ENCODE data around the gene MSMB. TPM values are rescaled to one million over a fixed set of nuclear protein-coding genes. Genes with fewer than 3 reads are reported as not detected.

MSMB gene
- total RNA-seq, 4 donors from 2014 or later: not detected

DNA sequence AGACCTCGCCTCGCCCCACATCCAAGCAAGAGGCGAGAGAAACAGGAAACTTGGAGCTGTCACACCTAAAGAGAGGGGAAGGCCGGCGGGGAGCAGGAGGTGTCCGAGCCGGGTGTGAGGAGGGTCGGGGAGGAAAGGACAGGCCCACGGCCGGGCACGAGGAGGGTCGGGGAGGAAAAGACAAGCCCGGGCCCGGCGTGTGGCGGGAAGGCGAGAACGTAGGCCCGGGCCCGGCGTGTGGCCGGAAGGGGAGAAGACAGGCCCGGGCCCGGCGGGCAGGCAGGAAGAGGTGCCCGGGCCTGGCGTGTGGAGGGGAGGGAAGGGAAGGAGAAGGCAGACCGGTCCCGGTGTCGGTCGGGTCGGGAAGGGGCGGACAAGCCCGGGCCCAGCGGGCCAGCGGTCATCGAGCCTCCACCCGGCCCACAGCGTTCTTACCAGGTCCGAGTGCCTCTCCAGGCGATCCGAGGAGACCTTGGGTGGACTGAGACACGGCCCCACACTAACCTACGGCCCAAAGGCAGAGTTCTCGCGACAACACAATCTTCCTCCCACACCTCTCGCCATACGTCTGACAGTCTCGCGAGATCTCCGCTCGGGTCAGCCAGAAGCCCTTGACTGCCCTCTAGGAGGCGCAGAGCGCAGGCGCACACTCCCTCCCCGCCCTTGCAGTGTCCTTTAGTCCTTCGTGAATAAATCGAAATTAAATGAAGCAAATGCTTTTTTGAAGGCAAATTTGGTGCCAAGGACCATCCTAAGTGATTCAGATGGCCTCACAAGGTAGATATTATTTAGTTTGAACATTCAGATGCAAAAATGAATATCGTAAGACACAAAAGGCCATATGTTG is 15.8 kb downstream of the MSMB start, which contains the start of gene NCOA4:
Gene NCOA4 (minus strand): TSS at position 533 of the 847 bp plus-strand sequence. CDS start 13,943 bp downstream, outside the sequence.
- Histone ChIP-seq H3K27ac (peak within 1 kb of the TSS; percentile 82 to 96 (median 89)), H3K27me3 (no peaks in the 10 kb centered on the region), H3K4me3 (peak within 1 kb of the TSS; percentile 77 to 94 (median 90)), H3K36me3 (no peaks in the 10 kb centered on the region), H3K9me3 (no peaks in the 10 kb centered on the region), H3K4me1 (peaks cover 4 to 49% (median 30%) of the 10 kb centered on the region in 4 donors)
- TF ChIP-seq, protein P1, sequence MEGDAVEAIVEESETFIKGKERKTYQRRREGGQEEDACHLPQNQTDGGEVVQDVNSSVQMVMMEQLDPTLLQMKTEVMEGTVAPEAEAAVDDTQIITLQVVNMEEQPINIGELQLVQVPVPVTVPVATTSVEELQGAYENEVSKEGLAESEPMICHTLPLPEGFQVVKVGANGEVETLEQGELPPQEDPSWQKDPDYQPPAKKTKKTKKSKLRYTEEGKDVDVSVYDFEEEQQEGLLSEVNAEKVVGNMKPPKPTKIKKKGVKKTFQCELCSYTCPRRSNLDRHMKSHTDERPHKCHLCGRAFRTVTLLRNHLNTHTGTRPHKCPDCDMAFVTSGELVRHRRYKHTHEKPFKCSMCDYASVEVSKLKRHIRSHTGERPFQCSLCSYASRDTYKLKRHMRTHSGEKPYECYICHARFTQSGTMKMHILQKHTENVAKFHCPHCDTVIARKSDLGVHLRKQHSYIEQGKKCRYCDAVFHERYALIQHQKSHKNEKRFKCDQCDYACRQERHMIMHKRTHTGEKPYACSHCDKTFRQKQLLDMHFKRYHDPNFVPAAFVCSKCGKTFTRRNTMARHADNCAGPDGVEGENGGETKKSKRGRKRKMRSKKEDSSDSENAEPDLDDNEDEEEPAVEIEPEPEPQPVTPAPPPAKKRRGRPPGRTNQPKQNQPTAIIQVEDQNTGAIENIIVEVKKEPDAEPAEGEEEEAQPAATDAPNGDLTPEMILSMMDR (IDR thresholded peaks at IDR 0.05): peak; percentile 76 to 87 (median 85)
- TF ChIP-seq EP300 (IDR thresholded peaks at IDR 0.05) (peak in 1 of 2 donors; percentile 80), POLR2A (IDR thresholded peaks at IDR 0.05) (peak; percentile 31 to 65)
- peak; percentile 95 to 97 for DNase-seq (ENCODE audit: low spot score in 2 of 2)
- WGBS, 2 donors: 1% methylated on average over 46 to 57 of the region's 59 CpGs

DNA sequence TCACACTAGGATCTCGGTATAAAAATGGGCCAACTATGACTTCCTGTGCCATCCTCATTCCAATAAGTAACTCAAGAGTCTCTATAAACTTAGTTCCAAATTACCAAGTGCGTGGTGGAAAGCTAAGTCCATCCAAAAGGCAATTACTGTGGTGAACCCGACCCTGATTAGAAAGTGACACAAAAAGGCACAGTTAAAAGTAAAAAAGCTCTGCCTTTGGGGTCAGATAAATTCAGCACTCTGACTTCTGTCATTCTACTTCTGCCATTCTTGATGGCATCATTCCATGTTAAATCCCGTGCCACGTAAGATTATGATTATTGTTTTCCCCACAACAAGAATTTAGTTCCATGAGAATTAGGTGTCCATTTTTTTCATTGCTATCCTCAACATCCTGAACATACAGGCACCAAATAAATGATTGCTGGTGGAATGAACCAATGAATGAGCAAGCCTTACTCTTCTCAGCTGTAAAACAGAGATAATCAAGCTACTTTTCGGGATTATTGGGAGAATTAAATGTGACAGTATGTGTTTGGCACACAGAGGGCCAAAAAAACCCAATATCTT is 16.5 kb downstream of the MSMB start:
- H3K27ac ChIP-seq: peak overlapping the region; percentile 82 to 96 (median 89)
- WGBS, 2 donors: 13 to 17% methylated on average over 6 of the region's 6 CpGs

DNA sequence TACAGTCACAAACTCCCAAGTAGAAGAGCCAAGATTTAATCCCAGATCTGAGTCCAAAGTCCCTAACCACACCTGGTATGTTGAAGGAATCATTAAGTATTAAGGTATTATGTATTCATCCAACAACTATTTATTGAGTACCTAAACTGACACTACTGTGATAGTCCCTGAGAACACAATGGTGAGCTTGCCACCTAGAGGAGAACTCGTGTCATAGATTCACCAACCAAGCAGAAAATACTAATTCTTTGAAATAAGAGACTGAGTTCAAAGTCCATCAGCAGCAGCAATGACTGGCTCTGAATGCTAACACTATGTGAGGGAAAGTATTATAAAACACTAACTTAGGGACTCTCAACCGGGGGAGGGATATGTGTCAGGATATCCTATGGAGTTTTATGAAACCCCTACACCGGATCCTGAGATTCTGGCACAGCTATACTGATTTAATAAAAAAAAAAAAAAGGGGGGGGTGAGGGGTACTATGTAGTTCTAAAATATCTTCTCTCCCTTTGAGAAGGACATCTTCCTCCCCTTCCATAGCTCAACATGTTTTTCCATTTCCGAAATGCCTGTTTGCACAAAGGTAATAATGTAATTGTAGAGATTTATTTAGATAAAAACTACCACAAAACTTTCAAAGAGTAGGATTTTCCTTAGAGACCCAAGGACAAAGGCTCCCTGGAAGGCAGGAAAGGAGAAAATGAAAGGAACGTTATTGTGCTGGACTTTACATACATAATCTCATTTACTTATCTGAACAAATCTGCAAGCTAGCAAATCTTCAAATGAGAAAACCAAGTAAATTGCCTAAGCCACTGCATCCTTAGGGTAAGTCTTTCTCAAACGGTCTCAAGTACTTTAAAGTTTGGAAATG is 17.2 kb downstream of the MSMB start:
- TF ChIP-seq, protein P1 (IDR thresholded peaks at IDR 0.05): peak; percentile 38 to 52 (median 46)
- TF ChIP-seq POLR2A (IDR thresholded peaks at IDR 0.05): no peak
- Histone ChIP-seq H3K27me3 (no peaks in the 10 kb centered on the region), H3K9me3 (no peaks in the 10 kb centered on the region), H3K4me3 (peak overlapping the region in 3 of 4 donors; percentile 77 to 94 (median 91)), H3K4me1 (peaks cover 4 to 64% (median 36%) of the 10 kb centered on the region in 4 donors), H3K27ac (peak overlapping the region in 3 of 4 donors; percentile 0 to 96 (median 93)), H3K36me3 (no peaks in the 10 kb centered on the region)
- WGBS, 2 donors: 27% methylated on average over 6 of the region's 6 CpGs
- DNase-seq (ENCODE audit: low spot score in 2 of 2): peak in 1 of 2 donors; percentile 18

More for the DNA sequence above, 16.5 kb downstream of the MSMB start:
- TF ChIP-seq, protein P1 (IDR thresholded peaks at IDR 0.05): no peak
- H3K9me3 ChIP-seq: no peaks in the 10 kb centered on the region
- H3K27me3 ChIP-seq: no peaks in the 10 kb centered on the region
- no peaks in the 10 kb centered on the region for H3K36me3 ChIP-seq
- peak overlapping the region; percentile 77 to 94 (median 90) for H3K4me3 ChIP-seq
- H3K4me1 ChIP-seq: peaks cover 4 to 57% (median 34%) of the 10 kb centered on the region in 4 donors
- DNase-seq (ENCODE audit: low spot score in 2 of 2): no peak

DNA sequence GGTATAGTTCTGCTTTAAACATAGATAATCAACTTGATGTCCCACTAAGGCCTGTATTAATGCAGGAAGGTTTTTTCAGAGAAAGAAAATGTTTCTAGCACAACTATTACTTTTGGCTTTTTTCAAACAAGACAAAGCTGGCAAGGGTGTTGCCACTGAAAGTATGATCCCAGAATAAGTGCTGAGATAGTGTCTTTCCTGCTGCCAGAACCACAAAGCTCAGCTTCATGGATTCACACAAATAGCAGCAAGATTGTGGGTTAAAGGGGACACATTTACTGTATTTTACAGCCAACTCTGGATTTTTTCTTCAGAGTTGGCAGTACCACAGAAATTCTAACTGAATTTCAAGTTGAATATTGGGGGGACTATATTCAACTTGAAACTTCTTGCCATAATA is 20.0 kb downstream of the MSMB start:
- Histone ChIP-seq H3K27ac (no peak overlapping the region), H3K27me3 (no peaks in the 10 kb centered on the region), H3K9me3 (no peaks in the 10 kb centered on the region), H3K4me3 (no peak overlapping the region), H3K4me1 (peaks cover 4 to 88% (median 46%) of the 10 kb centered on the region in 4 donors), H3K36me3 (no peaks in the 10 kb centered on the region)
- TF ChIP-seq, protein P1 (IDR thresholded peaks at IDR 0.05): no peak
- TF ChIP-seq EP300 (IDR thresholded peaks at IDR 0.05) (no peak), POLR2A (IDR thresholded peaks at IDR 0.05) (no peak)
- no peak for DNase-seq (ENCODE audit: low spot score in 2 of 2)
